Epithelial cell of esophagus (primary cell): Measurements from ENCODE around the gene FOXD4.
"Not testable (repeated sequence)": the region's sequence is repeated elsewhere in the genome, so short reads cannot be mapped to it uniquely, and the experiment has no call there.

Experiments used
- DNase-seq: peaks from one replicate; pipeline ENCODE4 v3.0.0; 2010; ENCODE audit warnings: low read depth
- H3K4me3 ChIP-seq: 2 replicates; pipeline ENCODE4 v1.5.1; 2011; ENCODE audit warnings: mild to moderate bottlenecking, low read length, control low read depth

FOXD4 gene

DNA sequence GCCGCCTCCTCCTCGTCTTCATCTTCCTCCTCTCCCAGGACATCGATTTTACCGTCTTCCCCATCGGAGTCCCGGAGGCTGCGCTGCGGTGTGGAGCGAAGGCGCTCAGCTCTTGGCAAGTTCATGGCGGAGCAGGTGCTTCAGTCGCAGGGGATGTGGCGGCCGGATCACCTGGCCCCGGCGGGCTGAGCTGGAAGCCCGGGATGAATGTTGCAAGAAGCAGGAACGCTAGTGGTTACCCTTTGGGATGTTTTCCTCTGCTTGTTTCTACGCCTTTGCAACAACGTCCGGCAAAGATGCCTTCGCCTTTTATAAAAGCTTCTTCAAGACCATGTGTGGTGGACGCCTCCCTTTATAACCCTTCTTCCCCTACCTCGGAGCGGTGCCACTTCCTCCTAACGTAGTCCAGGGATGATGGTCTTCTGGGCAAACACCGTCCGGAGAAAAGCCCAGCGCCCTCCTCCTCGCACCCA, at the start of gene FOXD4:
FOXD4 (minus strand) TSS at position 423 of the 473 bp plus-strand sequence; CDS start at position 125, 298 bp downstream.
- not testable (repeated sequence) for H3K4me3 ChIP-seq, DNase-seq

- not testable (repeated sequence) for H3K4me3 ChIP-seq, DNase-seq
These were observed 41.7 kb upstream of the FOXD4 start for GRCh38 chr9:159871-160270.

DNA sequence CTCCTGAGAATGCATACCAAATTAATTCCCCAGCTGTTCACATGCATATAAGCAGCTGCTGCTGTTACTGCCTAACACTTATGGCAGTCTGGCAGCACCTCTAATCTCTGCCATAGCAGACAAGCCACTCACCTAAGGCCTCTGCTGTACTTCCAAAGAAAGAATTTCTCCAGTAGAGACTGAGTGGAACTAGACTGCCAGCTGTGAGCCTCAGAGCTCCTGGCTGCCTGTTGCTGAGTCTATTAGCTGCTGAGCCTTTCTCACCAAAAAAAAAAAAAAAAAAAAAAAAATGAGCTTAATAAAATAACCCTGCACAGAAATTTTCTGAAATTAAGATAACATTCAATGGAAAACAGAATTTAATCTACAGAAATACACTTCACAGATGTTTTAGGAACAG, 33.0 kb upstream of the FOXD4 start:
- not testable (repeated sequence) for H3K4me3 ChIP-seq, DNase-seq

GRCh38 chr9:139880-140279, 21.7 kb upstream of the FOXD4 start:
- DNase-seq, H3K4me3 ChIP-seq: not testable (repeated sequence)

GRCh38 chr9:117144-117994, 848 bp downstream of the FOXD4 start:
- not testable (repeated sequence) for H3K4me3 ChIP-seq, DNase-seq

DNA sequence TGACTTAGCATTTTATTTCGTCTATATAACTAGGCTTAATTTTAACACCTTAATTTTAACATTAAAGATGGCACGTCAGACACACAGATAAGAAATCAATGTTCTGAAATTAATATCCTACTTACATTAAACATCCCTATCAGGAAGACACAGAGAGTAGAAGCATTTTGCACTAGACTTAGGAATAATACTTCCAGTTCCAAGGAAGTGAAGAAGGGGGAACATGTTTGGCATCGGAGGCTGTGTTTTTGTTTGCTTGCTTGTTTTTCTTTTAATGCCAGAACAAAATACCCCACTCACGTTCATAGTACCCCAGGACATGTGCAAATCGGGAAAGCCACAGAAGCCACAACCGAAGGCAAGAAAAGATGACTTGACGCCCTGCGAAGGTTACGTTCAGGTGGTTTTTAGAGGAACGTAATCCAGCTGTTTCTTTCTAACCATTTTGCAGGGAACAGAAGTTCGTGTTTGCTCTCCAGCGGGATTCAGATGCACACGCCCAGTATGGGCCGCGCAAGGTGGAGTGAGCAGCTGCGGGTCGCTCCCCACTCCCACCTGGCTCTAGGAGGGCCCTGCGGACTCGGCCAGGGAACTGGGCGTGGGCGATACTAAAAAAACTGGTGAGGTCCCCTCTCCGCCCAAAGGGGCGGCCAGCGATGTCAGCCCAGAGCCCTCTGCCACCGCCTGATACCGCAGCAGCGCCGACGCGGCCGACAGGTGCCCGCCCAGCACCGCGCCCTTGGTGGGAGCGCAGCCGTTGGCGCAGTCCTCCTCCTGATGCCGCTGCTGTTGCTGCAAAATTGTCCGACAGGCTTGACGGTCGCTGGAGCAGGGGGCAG, 1.8 kb downstream of the FOXD4 start:
- DNase-seq, H3K4me3 ChIP-seq: not testable (repeated sequence)

- DNase-seq, H3K4me3 ChIP-seq: not testable (repeated sequence)
These were observed 3.1 kb downstream of the FOXD4 start for GRCh38 chr9:115118-115451.

DNA sequence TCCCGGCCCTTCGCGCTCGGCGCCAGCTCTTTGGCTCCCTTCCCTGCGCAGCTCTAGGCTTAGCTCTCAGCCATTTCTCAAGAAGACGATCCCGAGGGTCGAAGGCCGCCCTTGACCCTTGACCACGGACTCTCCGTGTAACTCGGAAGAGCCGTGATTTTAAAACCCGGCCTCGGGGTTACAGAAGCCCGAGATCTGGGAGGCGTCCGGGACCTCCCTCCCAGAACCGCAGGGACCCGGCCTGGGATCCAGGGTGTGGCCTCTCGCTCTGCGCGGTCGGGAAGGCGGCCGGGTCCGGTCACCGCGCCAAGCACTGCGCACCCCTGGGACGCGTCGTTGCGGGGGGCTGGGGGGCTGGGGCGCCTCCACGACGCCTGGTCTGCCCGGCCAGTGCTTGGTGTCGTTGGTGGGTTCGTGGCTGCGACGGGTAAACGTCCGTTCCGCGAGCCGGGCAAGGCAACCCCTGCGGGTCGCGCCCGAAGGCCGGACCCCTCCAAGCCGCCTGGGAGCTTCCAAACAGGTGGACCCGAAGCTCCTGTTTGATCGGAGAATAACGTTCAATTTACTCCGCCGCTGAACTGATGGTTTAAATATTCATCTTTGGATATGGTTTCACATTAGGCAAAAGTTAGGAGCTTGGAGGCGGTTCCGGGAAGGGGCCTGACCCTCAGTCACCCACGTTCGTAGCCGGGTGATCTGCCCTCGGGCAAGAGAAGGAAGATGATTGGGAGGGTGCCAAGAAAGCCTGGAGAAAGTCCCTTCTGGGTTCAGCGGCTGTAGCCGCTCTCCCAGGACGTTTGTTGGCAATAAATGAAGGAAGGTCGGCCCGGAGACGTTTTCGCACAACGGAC, 3.7 kb downstream of the FOXD4 start:
- not testable (repeated sequence) for DNase-seq
- peak overlapping the region; percentile 30 for H3K4me3 ChIP-seq

DNA sequence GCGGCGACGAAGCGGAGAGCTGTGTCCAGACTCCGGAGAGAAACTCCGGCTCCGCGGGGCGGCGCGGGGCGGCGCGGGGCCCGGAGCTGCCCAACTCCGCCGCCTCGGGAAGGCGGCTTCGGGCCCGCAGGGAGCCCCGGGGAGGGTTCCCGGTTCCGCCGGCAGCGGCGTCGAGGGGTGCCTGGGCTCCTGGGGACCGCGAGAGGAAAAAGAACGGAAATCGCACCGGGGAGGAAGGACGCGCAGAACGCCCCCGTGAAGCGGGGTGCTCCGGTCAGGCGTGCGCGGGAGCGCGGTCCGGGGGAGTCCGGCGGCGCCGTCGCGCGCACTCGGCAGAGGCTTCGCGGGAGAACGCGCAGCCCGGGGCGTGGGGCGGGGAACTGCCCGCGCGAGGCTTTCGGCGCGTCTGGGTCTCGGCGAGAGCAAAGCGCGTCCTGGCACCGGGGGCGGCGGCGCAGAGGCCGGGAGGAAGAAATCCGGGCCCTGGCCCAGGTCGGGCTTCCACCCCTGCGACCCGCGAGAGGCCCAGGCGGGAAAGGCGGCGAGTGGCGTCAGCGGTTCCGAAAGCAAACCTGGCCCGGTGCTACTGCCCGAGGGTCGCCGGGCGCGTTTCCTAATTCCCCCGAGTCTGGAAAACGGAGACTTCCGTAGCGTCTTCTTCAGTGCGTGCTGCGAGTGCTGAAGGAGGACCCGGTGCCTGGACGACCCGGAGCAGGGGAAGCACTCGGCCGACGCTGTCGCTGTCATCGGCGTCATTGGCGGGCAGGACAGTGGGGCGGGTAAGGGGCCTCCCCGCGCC, 4.5 kb downstream of the FOXD4 start:
- DNase-seq: peak; percentile 15
- peak overlapping the region; percentile 30 for H3K4me3 ChIP-seq

DNA sequence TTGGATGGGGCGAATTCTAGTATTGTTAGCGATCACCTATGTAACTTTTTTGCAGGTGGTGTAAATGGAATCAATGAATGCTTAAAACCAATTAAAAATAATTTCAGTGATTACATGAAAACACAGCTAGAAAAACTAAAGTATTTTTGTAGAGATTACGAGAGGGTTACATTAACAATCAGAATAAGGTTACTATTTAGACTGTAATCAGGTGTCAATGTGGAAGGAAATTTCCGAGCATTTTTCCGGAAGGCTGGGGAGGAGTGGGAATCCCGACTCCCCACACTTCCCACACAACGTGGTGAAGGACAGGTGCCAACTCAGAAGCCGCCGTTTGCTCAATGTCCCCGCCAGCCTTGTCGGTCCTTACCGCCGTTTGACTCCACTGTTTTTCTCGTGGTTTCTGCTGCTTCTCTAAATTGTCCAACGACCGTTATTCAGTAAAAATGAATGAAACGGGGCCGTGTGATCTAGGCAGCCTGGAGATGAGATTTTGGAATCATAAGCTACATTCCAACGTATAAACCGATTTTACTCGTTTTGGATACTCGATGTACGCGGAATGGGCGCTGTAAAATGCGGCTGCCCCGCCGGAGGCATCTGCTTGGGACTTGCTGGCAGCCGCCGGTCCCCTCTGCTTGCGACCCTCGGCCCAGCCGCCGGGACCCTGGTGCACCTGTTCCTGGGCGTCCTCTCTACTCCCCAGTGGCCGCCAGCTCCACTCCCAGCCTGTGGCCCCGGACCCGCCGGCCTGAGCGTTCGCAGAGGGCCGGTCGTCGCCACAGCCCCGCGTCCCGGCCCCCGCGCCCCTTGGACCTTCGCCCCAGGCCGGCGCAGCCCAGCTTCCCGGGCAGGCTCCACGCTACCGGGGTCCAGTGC, 5.4 kb downstream of the FOXD4 start:
- not testable (repeated sequence) for H3K4me3 ChIP-seq, DNase-seq

GRCh38 chr9:110672-111071, 7.5 kb downstream of the FOXD4 start:
- not testable (repeated sequence) for H3K4me3 ChIP-seq, DNase-seq

- not testable (repeated sequence) for H3K4me3 ChIP-seq, DNase-seq
These were observed 8.7 kb downstream of the FOXD4 start for GRCh38 chr9:109540-109939.

- not testable (repeated sequence) for DNase-seq
These were observed 9.3 kb downstream of the FOXD4 start for GRCh38 chr9:108742-109495.

DNA sequence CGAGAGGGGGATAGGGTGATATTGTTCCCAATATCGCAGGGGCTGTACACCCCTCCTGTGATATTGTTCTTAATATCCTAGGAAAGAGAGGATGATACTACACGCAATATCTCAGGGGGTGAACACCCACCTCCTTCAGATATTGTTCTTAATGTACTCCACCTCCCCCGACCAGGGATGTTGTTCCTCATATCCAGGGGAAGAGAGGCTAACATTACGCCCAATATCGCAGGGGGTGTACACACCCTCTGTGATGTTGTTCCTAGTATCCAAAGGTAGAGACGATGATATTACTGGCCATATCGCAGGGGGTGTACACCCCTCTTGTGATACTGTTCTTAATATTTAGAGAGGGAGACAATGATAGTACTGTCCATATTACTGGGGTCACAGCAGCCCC, 12.2 kb downstream of the FOXD4 start:
- not testable (repeated sequence) for H3K4me3 ChIP-seq, DNase-seq

More at GRCh38 chr9:108742-109495, 9.3 kb downstream of the FOXD4 start:
- H3K4me3 ChIP-seq: not testable (repeated sequence)

GRCh38 chr9:100430-100829, 17.8 kb downstream of the FOXD4 start:
- H3K4me3 ChIP-seq, DNase-seq: not testable (repeated sequence)

DNA sequence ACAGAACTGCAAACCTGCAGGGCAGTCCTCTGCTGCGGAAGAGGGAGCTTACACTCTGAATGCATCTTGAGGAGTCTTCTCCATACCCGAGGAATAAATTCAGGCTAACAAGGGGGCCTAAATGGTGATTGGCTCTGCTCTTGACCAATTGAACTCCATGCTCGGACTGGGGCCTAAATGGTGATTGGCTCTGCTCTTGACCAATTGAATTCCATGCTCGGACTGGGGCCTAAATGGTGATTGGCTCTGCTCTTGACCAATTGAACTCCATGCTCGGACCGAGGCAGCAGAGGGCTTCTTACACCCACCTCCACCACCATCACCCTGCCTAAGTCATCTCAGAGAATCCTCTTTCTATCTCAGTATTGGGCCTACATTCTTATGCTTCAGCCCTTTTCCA, 18.4 kb downstream of the FOXD4 start:
- not testable (repeated sequence) for H3K4me3 ChIP-seq, DNase-seq

DNA sequence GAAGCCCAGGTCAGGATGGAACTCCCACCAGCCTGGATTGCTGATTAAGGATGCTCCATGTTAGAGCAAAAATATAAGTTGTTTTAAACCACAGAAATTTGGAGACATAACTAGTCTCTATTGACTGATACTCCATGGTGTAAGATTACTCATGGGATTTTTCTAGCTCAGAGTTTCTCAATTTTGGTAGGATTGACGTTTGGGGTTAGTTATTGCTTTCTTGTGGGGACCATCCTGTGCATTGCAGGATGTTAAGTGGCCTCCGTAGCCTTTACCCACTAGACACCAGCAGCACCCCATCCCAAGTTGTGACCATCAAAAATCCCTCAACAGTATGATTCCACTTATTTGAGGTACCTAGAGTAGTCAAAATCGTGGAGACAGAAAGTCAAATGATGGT, 19.4 kb downstream of the FOXD4 start:
- DNase-seq, H3K4me3 ChIP-seq: not testable (repeated sequence)
